ENCODE measurements around the gene CBX1. TPM values are rescaled to one million over a fixed set of nuclear protein-coding genes. Genes with fewer than 3 reads are reported as not detected.

CBX1 gene
- total RNA-seq, 4 donors from 2014 or later = 3.7 to 28.3 (median 12.8) TPM

- intact Hi-C loops (cut with DNase I; ENCODE audit: low total_unique reads) = no loop called here
- Histone ChIP-seq H3K27ac (no peak overlapping the region), H3K36me3 (peaks cover 0 to 57% (median 25%) of the 10 kb centered on the region in 4 donors), H3K4me3 (no peak overlapping the region), H3K9me3 (no peaks in the 10 kb centered on the region), H3K4me1 (peaks cover 23 to 40% (median 37%) of the 10 kb centered on the region in 4 donors), H3K27me3 (no peaks in the 10 kb centered on the region)
- WGBS, 2 donors (ENCODE audit: low coverage in 1 of 2) = 77% methylated on average over 2 of the region's 2 CpGs; no CpG with 5 or more reads in 1 of the 2 donors
- in situ Hi-C loops (cut with MboI; ENCODE audit: low pct_ligation_motif_present in 1 of 4, low pct_unique_long_range_greater_than_20kb in 1 of 4, low sequenced_read_pairs in 3 of 4) = no loop called here
- TF ChIP-seq POLR2AphosphoS5 (IDR thresholded peaks at IDR 0.05) (no peak), POLR2A (IDR thresholded peaks at IDR 0.05) (no peak)
- no peak for DNase-seq
These were observed 44.4 kb downstream of the CBX1 start for GRCh38 chr17:48056879-48057278.

- 93 to 97% methylated on average over 8 to 10 of the region's 10 CpGs for WGBS, 2 donors (ENCODE audit: low coverage in 1 of 2)
- intact Hi-C loops (cut with DNase I; ENCODE audit: low total_unique reads) (no loop called here), in situ Hi-C loops (cut with MboI; ENCODE audit: low pct_ligation_motif_present in 1 of 4, low pct_unique_long_range_greater_than_20kb in 1 of 4, low sequenced_read_pairs in 3 of 4) (no loop called here)
- no peak overlapping the region for H3K27ac ChIP-seq
- H3K4me3 ChIP-seq = no peak overlapping the region
- no peaks in the 10 kb centered on the region for H3K27me3 ChIP-seq
- no peak for TF ChIP-seq CTCF (IDR thresholded peaks at IDR 0.05)
- TF ChIP-seq POLR2AphosphoS5 (IDR thresholded peaks at IDR 0.05) = no peak
- no peak for TF ChIP-seq POLR2A (IDR thresholded peaks at IDR 0.05)
- TF ChIP-seq EP300 (IDR thresholded peaks at IDR 0.05; ENCODE audit: low read depth) = no peak
- H3K9me3 ChIP-seq = no peaks in the 10 kb centered on the region
- peaks cover 0 to 52% (median 22%) of the 10 kb centered on the region in 4 donors for H3K36me3 ChIP-seq
- DNase-seq = no peak
- peaks cover 28 to 46% (median 42%) of the 10 kb centered on the region in 4 donors for H3K4me1 ChIP-seq
These were observed 45.0 kb downstream of the CBX1 start for GRCh38 chr17:48056246-48056745.

- Histone ChIP-seq H3K27ac (peak overlapping the region in 2 of 4 donors; percentile 27 to 99), H3K27me3 (no peaks in the 10 kb centered on the region), H3K4me3 (no peak overlapping the region), H3K9me3 (no peaks in the 10 kb centered on the region), H3K4me1 (peaks cover 34 to 52% (median 49%) of the 10 kb centered on the region in 4 donors), H3K36me3 (peaks cover 0 to 49% (median 21%) of the 10 kb centered on the region in 4 donors)
- intact Hi-C loops (cut with DNase I; ENCODE audit: low total_unique reads) (no loop called here), in situ Hi-C loops (cut with MboI; ENCODE audit: low pct_ligation_motif_present in 1 of 4, low pct_unique_long_range_greater_than_20kb in 1 of 4, low sequenced_read_pairs in 3 of 4) (no loop called here)
- no peak for DNase-seq
- TF ChIP-seq EP300 (IDR thresholded peaks at IDR 0.05; ENCODE audit: low read depth) (no peak), POLR2AphosphoS5 (IDR thresholded peaks at IDR 0.05) (no peak), CTCF (IDR thresholded peaks at IDR 0.05) (no peak), POLR2A (IDR thresholded peaks at IDR 0.05) (no peak)
- WGBS, 2 donors (ENCODE audit: low coverage in 1 of 2) = 71% methylated on average over 5 of the region's 5 CpGs; no CpG with 5 or more reads in 1 of the 2 donors
These were observed 45.6 kb downstream of the CBX1 start for GRCh38 chr17:48055531-48056245.

GRCh38 chr17:48054238-48055185 lies 46.8 kb downstream of the CBX1 start:
- Histone ChIP-seq H3K36me3 (peaks cover 0 to 39% (median 18%) of the 10 kb centered on the region in 4 donors), H3K9me3 (no peaks in the 10 kb centered on the region), H3K27ac (peak overlapping the region; percentile 97 to 99 (median 98)), H3K4me3 (peak overlapping the region in 1 of 4 donors; percentile 87), H3K27me3 (no peaks in the 10 kb centered on the region), H3K4me1 (peaks cover 43 to 63% (median 60%) of the 10 kb centered on the region in 4 donors)
- 80% methylated on average over 33 of the region's 34 CpGs; no CpG with 5 or more reads in 1 of the 2 donors for WGBS, 2 donors (ENCODE audit: low coverage in 1 of 2)
- in situ Hi-C loops (cut with MboI; ENCODE audit: low pct_ligation_motif_present in 1 of 4, low pct_unique_long_range_greater_than_20kb in 1 of 4, low sequenced_read_pairs in 3 of 4) (no loop called here), intact Hi-C loops (cut with DNase I; ENCODE audit: low total_unique reads) (no loop called here)
- TF ChIP-seq POLR2AphosphoS5 (IDR thresholded peaks at IDR 0.05) = no peak
- TF ChIP-seq EP300 (IDR thresholded peaks at IDR 0.05; ENCODE audit: low read depth) = no peak
- TF ChIP-seq CTCF (IDR thresholded peaks at IDR 0.05) = no peak
- TF ChIP-seq POLR2A (IDR thresholded peaks at IDR 0.05) = no peak
- peak; percentile 35 for DNase-seq

Measured in transverse colon (tissue), 4 donors.